GM23338 (cell line): ENCODE data around the gene KIAA2012. TPM values are rescaled to one million over a fixed set of nuclear protein-coding genes. Genes with fewer than 3 reads are reported as not detected.

ENCODE experiments used
- ATAC-seq: fragments of 200-7000 bp; cut with Tn5 transposase; 3 replicates; pipeline ENCODE4 v1.9.1; 2020
- DNase-seq: peaks from one replicate; pipeline ENCODE4 v3.0.0-alpha.2; 2015; ENCODE audit warnings: low spot score
- H2AFZ ChIP-seq: fragments of 200-600 bp; sonication (generic); 2 replicates; pipeline ENCODE4 v1.8.0; 2016; ENCODE audit warnings: antibody characterized with exemption, mild to moderate bottlenecking, moderate library complexity
- H3F3A ChIP-seq: fragments of 200-600 bp; sonication (generic); replicated peaks from 2 replicates; pipeline ENCODE4 v1.8.0; 2017; ENCODE audit warnings: antibody characterized with exemption, mixed run types, low read depth
- H3K27ac ChIP-seq: fragments of 200-600 bp; sonication (generic); 2 replicates; pipeline ENCODE4 v1.6.1; 2016; ENCODE audit warnings: low read depth
- H3K27me3 ChIP-seq: fragments of 200-600 bp; sonication (generic); 2 replicates; pipeline ENCODE4 v1.8.0; 2016; ENCODE audit warnings: mild to moderate bottlenecking, mixed run types, moderate library complexity; ENCODE audit not compliant: insufficient read depth
- H3K36me3 ChIP-seq: fragments of 200-600 bp; sonication (generic); 2 replicates; pipeline ENCODE4 v1.8.0; 2016; ENCODE audit warnings: mild to moderate bottlenecking; ENCODE audit not compliant: insufficient read depth
- H3K4me1 ChIP-seq: fragments of 200-600 bp; sonication (generic); 2 replicates; pipeline ENCODE4 v1.8.0; 2016; ENCODE audit warnings: mild to moderate bottlenecking, moderate library complexity; ENCODE audit not compliant: insufficient read depth
- H3K4me2 ChIP-seq: fragments of 200-600 bp; sonication (generic); 2 replicates; pipeline ENCODE4 v1.7.1; 2017; ENCODE audit warnings: mixed run types
- H3K4me3 ChIP-seq: fragments of 200-600 bp; sonication (generic); 2 replicates; pipeline ENCODE4 v1.6.1; 2016; ENCODE audit warnings: mixed run types
- H3K79me2 ChIP-seq: fragments of 200-600 bp; sonication (generic); replicated peaks from 2 replicates; pipeline ENCODE4 v1.8.0; 2017; ENCODE audit warnings: mild to moderate bottlenecking; ENCODE audit not compliant: insufficient read depth
- H3K9me2 ChIP-seq: fragments of 200-600 bp; sonication (generic); 2 replicates; pipeline ENCODE4 v1.8.0; 2017; ENCODE audit not compliant: insufficient read depth
- H4K20me1 ChIP-seq: fragments of 200-600 bp; sonication (generic); replicated peaks from 2 replicates; pipeline ENCODE4 v1.8.0; 2017; ENCODE audit warnings: mild to moderate bottlenecking; ENCODE audit not compliant: insufficient read depth
- H3K27ac Mint-ChIP-seq: 2 replicates; pipeline ENCODE4 v1.8.0; 2020; ENCODE audit warnings: inconsistent platforms, mild to moderate bottlenecking, moderate library complexity, mixed read lengths
- H3K27me3 Mint-ChIP-seq: 3 replicates; pipeline ENCODE4 v1.8.0; 2022; ENCODE audit warnings: low read depth, mild to moderate bottlenecking, moderate library complexity, mixed read lengths, inconsistent platforms; ENCODE audit not compliant: insufficient read depth, poor library complexity
- H3K36me3 Mint-ChIP-seq: 3 replicates; pipeline ENCODE4 v1.8.0; 2021; ENCODE audit warnings: low read depth, mild to moderate bottlenecking, inconsistent platforms, moderate library complexity, mixed read lengths
- H3K4me1 Mint-ChIP-seq: 3 replicates; pipeline ENCODE4 v1.8.0; 2020; ENCODE audit warnings: mild to moderate bottlenecking, inconsistent platforms, mixed read lengths
- H3K4me3 Mint-ChIP-seq: 3 replicates; pipeline ENCODE4 v1.8.0; 2021; ENCODE audit warnings: moderate library complexity, mild to moderate bottlenecking, inconsistent platforms, mixed read lengths
- H3K9me3 Mint-ChIP-seq: 3 replicates; pipeline ENCODE4 v1.8.0; 2020; ENCODE audit warnings: moderate library complexity, mild to moderate bottlenecking, inconsistent platforms, mixed read lengths
- CREB1 ChIP-seq: fragments of 250-450 bp; sonication (Bioruptor Pico); IDR thresholded peaks from 2 replicates; pipeline ENCODE4 v1.5.0; 2020; ENCODE audit warnings: low read depth, mild to moderate bottlenecking, moderate library complexity
- EZH2 ChIP-seq: fragments of 200-600 bp; sonication (generic); IDR thresholded peaks from one replicate; pipeline ENCODE4 v1.8.0; 2017; ENCODE audit warnings: antibody characterized with exemption, mild to moderate bottlenecking, low read depth; ENCODE audit not compliant: unreplicated experiment
- EZH2phosphoT487 ChIP-seq: fragments of 200-600 bp; sonication (generic); IDR thresholded peaks from one replicate; pipeline ENCODE4 v1.8.1; 2018; ENCODE audit warnings: antibody characterized with exemption; ENCODE audit not compliant: unreplicated experiment
- JUNB ChIP-seq: IDR thresholded peaks from one replicate; pipeline ENCODE4 v1.6.1; 2016; ENCODE audit warnings: antibody characterized with exemption; ENCODE audit not compliant: unreplicated experiment
- NANOG ChIP-seq: IDR thresholded peaks from 2 replicates; pipeline ENCODE4 v1.6.1; 2016; ENCODE audit warnings: antibody characterized with exemption, borderline replicate concordance
- POLR2AphosphoS5 ChIP-seq: IDR thresholded peaks from 2 replicates; pipeline ENCODE4 v1.6.1; 2016; ENCODE audit warnings: antibody characterized with exemption, low read depth
- STAT1 ChIP-seq: IDR thresholded peaks from one replicate; pipeline ENCODE4 v1.6.1; 2016; ENCODE audit warnings: antibody characterized with exemption; ENCODE audit not compliant: unreplicated experiment
- ZNF114 ChIP-seq: fragments of 250-450 bp; sonication (Bioruptor Pico); IDR thresholded peaks from 2 replicates; pipeline ENCODE4 v1.5.0; 2020; ENCODE audit warnings: mild to moderate bottlenecking, moderate library complexity
- ZNF331 ChIP-seq: fragments of 250-450 bp; sonication (Bioruptor Pico); IDR thresholded peaks from 2 replicates; pipeline ENCODE4 v1.5.0; 2020; ENCODE audit warnings: low read depth, mild to moderate bottlenecking, moderate library complexity
- polyA plus RNA-seq: library from polyadenylated mRNA; unstranded; fragments of >200 nt; fragmentation: Nextera tagmentation; extraction: Ambion mirVana; gene quantifications from 2 replicates; pipeline ENCODE4 v1.2.1, GENCODE V29; 2016
- total RNA-seq: library from RNA; depleted of rRNA; stranded (reverse); fragments of >200 nt; shearing (Covaris generic); gene quantifications from 2 replicates; pipeline ENCODE4 v1.2.3, GENCODE V29; 2014
- TF ChIP-seq, protein P1 (sequence below), 2 experiments: fragments of 200-600 bp in 1 of 2; sonication (generic) in 1 of 2; conservative IDR thresholded peaks; 2 replicates each; pipeline versions ENCODE4 v1.5.1 to v1.6.1; 2016 to 2017; ENCODE audit warnings: antibody characterized with exemption in 2 of 2, low read depth in 2 of 2, mild to moderate bottlenecking in 2 of 2, moderate library complexity in 1 of 2
- TF ChIP-seq, protein P2 (sequence below): IDR thresholded peaks from one replicate; pipeline ENCODE4 v1.6.1; 2018; ENCODE audit warnings: antibody characterized with exemption; ENCODE audit not compliant: unreplicated experiment
- TF ChIP-seq, protein P3 (sequence below): IDR thresholded peaks from 2 replicates; pipeline ENCODE4 v1.6.1; 2016; ENCODE audit warnings: antibody characterized with exemption
- TF ChIP-seq, protein P4 (sequence below): fragments of 250-450 bp; sonication (Bioruptor Pico); IDR thresholded peaks from 2 replicates; pipeline ENCODE4 v1.5.0; 2020; ENCODE audit warnings: mild to moderate bottlenecking, moderate library complexity

The KIAA2012 gene
- total and polyA plus RNA-seq, 2 experiments from 2014 or later: 0.03 to 0.08 TPM

DNA sequence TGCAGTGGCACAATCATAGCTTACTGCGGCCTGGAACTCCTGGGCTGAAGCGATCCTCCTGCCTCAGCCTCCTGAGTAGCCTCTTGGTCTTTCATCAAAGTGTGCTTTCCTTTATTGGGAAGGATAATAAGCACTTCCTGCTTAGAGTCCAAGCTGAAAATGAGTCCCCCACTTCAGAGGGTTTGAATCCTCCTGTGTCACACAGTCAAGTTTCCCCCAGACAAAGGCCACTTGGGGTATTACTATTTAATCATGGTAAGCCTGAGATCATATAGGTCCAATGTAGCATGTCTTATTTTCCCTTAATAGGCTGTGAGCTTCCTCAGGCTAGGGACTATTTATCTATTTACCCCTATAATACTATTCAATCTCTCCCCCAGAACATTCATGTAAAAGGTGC lies 11.4 kb upstream of the KIAA2012 start:
- Histone ChIP-seq H3K27me3 (no peaks in the 10 kb centered on the region), H4K20me1 (no peaks in the 10 kb centered on the region), H3K36me3 (no peaks in the 10 kb centered on the region), H3F3A (0 out of 2 replicates have a peak, but pooled peaks cover 4% of the 10 kb centered on the region), H2AFZ (no peak overlapping the region), H3K9me2 (no peaks in the 10 kb centered on the region), H3K79me2 (no peaks in the 10 kb centered on the region), H3K4me2 (no peak overlapping the region), H3K27ac (no peak overlapping the region), H3K4me1 (peaks cover 15% of the 10 kb centered on the region), H3K4me3 (no peak overlapping the region)
- no peak overlapping the region for H3K4me3 Mint-ChIP-seq
- no peaks in the 10 kb centered on the region for H3K36me3 Mint-ChIP-seq
- H3K4me1 Mint-ChIP-seq: peaks cover 19% of the 10 kb centered on the region
- ATAC-seq: no peak
- no peak overlapping the region for H3K27ac Mint-ChIP-seq
- TF ChIP-seq ZNF331: no peak
- TF ChIP-seq, protein P1, sequence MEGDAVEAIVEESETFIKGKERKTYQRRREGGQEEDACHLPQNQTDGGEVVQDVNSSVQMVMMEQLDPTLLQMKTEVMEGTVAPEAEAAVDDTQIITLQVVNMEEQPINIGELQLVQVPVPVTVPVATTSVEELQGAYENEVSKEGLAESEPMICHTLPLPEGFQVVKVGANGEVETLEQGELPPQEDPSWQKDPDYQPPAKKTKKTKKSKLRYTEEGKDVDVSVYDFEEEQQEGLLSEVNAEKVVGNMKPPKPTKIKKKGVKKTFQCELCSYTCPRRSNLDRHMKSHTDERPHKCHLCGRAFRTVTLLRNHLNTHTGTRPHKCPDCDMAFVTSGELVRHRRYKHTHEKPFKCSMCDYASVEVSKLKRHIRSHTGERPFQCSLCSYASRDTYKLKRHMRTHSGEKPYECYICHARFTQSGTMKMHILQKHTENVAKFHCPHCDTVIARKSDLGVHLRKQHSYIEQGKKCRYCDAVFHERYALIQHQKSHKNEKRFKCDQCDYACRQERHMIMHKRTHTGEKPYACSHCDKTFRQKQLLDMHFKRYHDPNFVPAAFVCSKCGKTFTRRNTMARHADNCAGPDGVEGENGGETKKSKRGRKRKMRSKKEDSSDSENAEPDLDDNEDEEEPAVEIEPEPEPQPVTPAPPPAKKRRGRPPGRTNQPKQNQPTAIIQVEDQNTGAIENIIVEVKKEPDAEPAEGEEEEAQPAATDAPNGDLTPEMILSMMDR (conservative IDR thresholded peaks at IDR 0.05; ENCODE audit: low read depth in 2 of 2): no peak
- TF ChIP-seq, protein P2, sequence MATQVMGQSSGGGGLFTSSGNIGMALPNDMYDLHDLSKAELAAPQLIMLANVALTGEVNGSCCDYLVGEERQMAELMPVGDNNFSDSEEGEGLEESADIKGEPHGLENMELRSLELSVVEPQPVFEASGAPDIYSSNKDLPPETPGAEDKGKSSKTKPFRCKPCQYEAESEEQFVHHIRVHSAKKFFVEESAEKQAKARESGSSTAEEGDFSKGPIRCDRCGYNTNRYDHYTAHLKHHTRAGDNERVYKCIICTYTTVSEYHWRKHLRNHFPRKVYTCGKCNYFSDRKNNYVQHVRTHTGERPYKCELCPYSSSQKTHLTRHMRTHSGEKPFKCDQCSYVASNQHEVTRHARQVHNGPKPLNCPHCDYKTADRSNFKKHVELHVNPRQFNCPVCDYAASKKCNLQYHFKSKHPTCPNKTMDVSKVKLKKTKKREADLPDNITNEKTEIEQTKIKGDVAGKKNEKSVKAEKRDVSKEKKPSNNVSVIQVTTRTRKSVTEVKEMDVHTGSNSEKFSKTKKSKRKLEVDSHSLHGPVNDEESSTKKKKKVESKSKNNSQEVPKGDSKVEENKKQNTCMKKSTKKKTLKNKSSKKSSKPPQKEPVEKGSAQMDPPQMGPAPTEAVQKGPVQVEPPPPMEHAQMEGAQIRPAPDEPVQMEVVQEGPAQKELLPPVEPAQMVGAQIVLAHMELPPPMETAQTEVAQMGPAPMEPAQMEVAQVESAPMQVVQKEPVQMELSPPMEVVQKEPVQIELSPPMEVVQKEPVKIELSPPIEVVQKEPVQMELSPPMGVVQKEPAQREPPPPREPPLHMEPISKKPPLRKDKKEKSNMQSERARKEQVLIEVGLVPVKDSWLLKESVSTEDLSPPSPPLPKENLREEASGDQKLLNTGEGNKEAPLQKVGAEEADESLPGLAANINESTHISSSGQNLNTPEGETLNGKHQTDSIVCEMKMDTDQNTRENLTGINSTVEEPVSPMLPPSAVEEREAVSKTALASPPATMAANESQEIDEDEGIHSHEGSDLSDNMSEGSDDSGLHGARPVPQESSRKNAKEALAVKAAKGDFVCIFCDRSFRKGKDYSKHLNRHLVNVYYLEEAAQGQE: no peak
- TF ChIP-seq, protein P3, sequence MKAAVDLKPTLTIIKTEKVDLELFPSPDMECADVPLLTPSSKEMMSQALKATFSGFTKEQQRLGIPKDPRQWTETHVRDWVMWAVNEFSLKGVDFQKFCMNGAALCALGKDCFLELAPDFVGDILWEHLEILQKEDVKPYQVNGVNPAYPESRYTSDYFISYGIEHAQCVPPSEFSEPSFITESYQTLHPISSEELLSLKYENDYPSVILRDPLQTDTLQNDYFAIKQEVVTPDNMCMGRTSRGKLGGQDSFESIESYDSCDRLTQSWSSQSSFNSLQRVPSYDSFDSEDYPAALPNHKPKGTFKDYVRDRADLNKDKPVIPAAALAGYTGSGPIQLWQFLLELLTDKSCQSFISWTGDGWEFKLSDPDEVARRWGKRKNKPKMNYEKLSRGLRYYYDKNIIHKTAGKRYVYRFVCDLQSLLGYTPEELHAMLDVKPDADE: no peak
- no peak for TF ChIP-seq EZH2phosphoT487
- no peak for TF ChIP-seq POLR2AphosphoS5
- TF ChIP-seq, protein P4, sequence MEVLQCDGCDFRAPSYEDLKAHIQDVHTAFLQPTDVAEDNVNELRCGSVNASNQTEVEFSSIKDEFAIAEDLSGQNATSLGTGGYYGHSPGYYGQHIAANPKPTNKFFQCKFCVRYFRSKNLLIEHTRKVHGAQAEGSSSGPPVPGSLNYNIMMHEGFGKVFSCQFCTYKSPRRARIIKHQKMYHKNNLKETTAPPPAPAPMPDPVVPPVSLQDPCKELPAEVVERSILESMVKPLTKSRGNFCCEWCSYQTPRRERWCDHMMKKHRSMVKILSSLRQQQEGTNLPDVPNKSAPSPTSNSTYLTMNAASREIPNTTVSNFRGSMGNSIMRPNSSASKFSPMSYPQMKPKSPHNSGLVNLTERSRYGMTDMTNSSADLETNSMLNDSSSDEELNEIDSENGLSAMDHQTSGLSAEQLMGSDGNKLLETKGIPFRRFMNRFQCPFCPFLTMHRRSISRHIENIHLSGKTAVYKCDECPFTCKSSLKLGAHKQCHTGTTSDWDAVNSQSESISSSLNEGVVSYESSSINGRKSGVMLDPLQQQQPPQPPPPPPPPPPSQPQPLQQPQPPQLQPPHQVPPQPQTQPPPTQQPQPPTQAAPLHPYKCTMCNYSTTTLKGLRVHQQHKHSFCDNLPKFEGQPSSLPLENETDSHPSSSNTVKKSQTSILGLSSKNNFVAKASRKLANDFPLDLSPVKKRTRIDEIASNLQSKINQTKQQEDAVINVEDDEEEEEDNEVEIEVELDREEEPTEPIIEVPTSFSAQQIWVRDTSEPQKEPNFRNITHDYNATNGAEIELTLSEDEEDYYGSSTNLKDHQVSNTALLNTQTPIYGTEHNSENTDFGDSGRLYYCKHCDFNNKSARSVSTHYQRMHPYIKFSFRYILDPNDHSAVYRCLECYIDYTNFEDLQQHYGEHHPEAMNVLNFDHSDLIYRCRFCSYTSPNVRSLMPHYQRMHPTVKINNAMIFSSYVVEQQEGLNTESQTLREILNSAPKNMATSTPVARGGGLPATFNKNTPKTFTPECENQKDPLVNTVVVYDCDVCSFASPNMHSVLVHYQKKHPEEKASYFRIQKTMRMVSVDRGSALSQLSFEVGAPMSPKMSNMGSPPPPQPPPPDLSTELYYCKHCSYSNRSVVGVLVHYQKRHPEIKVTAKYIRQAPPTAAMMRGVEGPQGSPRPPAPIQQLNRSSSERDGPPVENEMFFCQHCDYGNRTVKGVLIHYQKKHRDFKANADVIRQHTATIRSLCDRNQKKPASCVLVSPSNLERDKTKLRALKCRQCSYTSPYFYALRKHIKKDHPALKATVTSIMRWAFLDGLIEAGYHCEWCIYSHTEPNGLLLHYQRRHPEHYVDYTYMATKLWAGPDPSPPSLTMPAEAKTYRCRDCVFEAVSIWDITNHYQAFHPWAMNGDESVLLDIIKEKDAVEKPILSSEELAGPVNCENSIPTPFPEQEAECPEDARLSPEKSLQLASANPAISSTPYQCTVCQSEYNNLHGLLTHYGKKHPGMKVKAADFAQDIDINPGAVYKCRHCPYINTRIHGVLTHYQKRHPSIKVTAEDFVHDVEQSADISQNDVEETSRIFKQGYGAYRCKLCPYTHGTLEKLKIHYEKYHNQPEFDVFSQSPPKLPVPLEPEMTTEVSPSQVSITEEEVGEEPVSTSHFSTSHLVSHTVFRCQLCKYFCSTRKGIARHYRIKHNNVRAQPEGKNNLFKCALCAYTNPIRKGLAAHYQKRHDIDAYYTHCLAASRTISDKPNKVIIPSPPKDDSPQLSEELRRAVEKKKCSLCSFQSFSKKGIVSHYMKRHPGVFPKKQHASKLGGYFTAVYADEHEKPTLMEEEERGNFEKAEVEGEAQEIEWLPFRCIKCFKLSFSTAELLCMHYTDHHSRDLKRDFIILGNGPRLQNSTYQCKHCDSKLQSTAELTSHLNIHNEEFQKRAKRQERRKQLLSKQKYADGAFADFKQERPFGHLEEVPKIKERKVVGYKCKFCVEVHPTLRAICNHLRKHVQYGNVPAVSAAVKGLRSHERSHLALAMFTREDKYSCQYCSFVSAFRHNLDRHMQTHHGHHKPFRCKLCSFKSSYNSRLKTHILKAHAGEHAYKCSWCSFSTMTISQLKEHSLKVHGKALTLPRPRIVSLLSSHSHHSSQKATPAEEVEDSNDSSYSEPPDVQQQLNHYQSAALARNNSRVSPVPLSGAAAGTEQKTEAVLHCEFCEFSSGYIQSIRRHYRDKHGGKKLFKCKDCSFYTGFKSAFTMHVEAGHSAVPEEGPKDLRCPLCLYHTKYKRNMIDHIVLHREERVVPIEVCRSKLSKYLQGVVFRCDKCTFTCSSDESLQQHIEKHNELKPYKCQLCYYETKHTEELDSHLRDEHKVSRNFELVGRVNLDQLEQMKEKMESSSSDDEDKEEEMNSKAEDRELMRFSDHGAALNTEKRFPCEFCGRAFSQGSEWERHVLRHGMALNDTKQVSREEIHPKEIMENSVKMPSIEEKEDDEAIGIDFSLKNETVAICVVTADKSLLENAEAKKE: no peak
- no peak for TF ChIP-seq NANOG
- TF ChIP-seq JUNB: no peak
- no peak for TF ChIP-seq ZNF114 (CRISPR knock-in tag)
- no peak for TF ChIP-seq STAT1
- TF ChIP-seq CREB1: no peak
- TF ChIP-seq EZH2: no peak
- H3K9me3 Mint-ChIP-seq: no peaks in the 10 kb centered on the region
- no peak for DNase-seq
- no peaks in the 10 kb centered on the region for H3K27me3 Mint-ChIP-seq
